NCI-H748 (cell line): ENCODE data around the gene ACTMAP.
"Not testable (repeated sequence)": the region's sequence is repeated elsewhere in the genome, so short reads cannot be mapped to it uniquely, and the experiment has no call there.

Experiments
- DNase-seq: peaks from one replicate; lab custom pipeline; 2025; ENCODE audit not compliant: unreplicated experiment; lab: John Stamatoyannopoulos, UW

The ACTMAP gene

GRCh38 chr19:40776932-40777644 lies 26.8 kb upstream of the ACTMAP start:
- DNase-seq: peak; percentile 98

- no peak for DNase-seq
Measured at GRCh38 chr19:40776364-40776763, 26.1 kb upstream of the ACTMAP start.

GRCh38 chr19:40775632-40776022 lies 25.4 kb upstream of the ACTMAP start:
- no peak for DNase-seq

- no peak for DNase-seq
Measured at GRCh38 chr19:40774916-40775631, 24.8 kb upstream of the ACTMAP start, which contains the start of gene MIA. Gene MIA, plus strand, starts transcription at chr19:40775521. Its CDS starts 22 bp downstream, at chr19:40775543.

- peak; percentile 43 for DNase-seq
Measured at GRCh38 chr19:40771101-40771862, 21.0 kb upstream of the ACTMAP start.

GRCh38 chr19:40768869-40769268 lies 18.6 kb upstream of the ACTMAP start:
- no peak for DNase-seq

GRCh38 chr19:40766385-40766784 lies 16.1 kb upstream of the ACTMAP start:
- not testable (repeated sequence) for DNase-seq

GRCh38 chr19:40763963-40764362 lies 13.7 kb upstream of the ACTMAP start:
- no peak for DNase-seq

GRCh38 chr19:40763526-40763925 lies 13.2 kb upstream of the ACTMAP start:
- DNase-seq: no peak

GRCh38 chr19:40762754-40763470 lies 12.6 kb upstream of the ACTMAP start:
- DNase-seq: no peak

- DNase-seq: no peak
Measured at GRCh38 chr19:40759352-40759751, 9.1 kb upstream of the ACTMAP start.

GRCh38 chr19:40758491-40758890 lies 8.2 kb upstream of the ACTMAP start:
- no peak for DNase-seq

GRCh38 chr19:40756502-40757110 lies 6.3 kb upstream of the ACTMAP start:
- no peak for DNase-seq

- DNase-seq: no peak
Measured at GRCh38 chr19:40755791-40756190, 5.5 kb upstream of the ACTMAP start.

- DNase-seq: no peak
Measured at GRCh38 chr19:40755248-40755624, 5.0 kb upstream of the ACTMAP start.

GRCh38 chr19:40754611-40755247 lies 4.5 kb upstream of the ACTMAP start:
- DNase-seq: no peak

- no peak for DNase-seq
Measured at GRCh38 chr19:40752257-40752781, 2.0 kb upstream of the ACTMAP start.

GRCh38 chr19:40750874-40751537 lies 729 bp upstream of the ACTMAP start, which contains the start of gene SNRPA:
Gene SNRPA, plus strand, starts transcription at chr19:40751203. Its CDS starts 206 bp downstream, at chr19:40751409.
- peak; percentile 100 for DNase-seq

GRCh38 chr19:40747536-40747935 lies 2.7 kb downstream of the ACTMAP start:
- no peak for DNase-seq
